ENCODE results near the gene TTLL9. TPM values are rescaled to one million over a fixed set of nuclear protein-coding genes. Genes with fewer than 3 reads are reported as not detected.

The TTLL9 gene
- total and polyA plus RNA-seq, 2 donors (not counting 1 experiment from before 2014, with no cell fraction given): 0.74 to 0.76 TPM

DNA sequence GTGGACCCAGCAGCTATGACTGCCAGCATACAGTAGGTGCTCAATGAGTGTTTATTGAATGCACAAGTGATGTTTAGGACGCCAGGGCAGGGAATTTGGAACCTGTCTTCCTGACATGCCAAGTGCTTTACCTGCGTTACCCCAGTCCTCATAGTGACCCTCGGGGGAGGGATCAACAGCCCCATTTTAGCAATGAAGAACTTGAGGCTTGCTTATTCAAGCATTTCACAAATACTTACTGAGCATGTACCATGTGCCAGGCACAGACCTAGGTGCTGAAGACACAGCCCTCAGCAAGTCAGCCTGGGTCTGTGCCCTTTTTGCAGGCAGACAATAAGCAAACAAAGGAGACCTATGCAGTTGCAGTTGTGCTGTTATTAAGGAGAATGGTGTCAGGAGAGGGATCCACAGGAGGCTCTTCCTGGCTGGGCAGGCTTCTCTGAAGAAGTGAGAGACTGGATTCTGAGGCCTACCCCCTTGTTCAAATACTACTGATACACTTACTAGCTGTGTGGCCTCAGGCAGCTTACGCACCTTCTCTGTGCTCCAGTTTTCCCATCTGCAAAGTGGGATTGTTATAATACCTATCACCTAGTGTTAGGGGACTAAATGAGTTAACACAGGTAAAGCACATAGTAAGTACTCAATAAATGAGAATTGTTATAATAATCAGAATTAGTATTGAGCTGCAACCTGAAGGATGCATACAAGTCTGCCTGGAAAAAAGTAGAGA is 39.8 kb downstream of the TTLL9 start:
- H3K4me1 ChIP-seq (ENCODE audit: control insufficient read depth in 2 of 2, insufficient read depth in 2 of 2, low read length in 2 of 2): no peaks in the 10 kb centered on the region
- DNase-seq (no peak), ATAC-seq (ENCODE audit: low read depth) (no peak)
- H3K9ac ChIP-seq (ENCODE audit: low read length): no peak overlapping the region
- H3K4me3 ChIP-seq (ENCODE audit: control extremely low read depth in 1 of 5, extremely low read depth in 1 of 5, insufficient read depth in 1 of 5, low read depth in 2 of 5, low read length in 4 of 5): no peak overlapping the region
- no peaks in the 10 kb centered on the region for H3K4me1 Mint-ChIP-seq
- intact Hi-C loops (cut with micrococcal nuclease): no loop called here
- H3K27me3 Mint-ChIP-seq: no peaks in the 10 kb centered on the region
- H3K4me3 Mint-ChIP-seq: no peak overlapping the region
- H3K9me3 Mint-ChIP-seq (ENCODE audit: insufficient read depth): no peaks in the 10 kb centered on the region
- no peaks in the 10 kb centered on the region for H4K20me1 ChIP-seq (ENCODE audit: control insufficient read depth, insufficient read depth, low read length, poor library complexity, severe bottlenecking)
- no peaks in the 10 kb centered on the region for H3K9me3 ChIP-seq (ENCODE audit: control extremely low read depth in 1 of 3, control insufficient read depth in 2 of 3, insufficient read depth in 1 of 3, low read length in 2 of 3)
- ChIA-PET POLR2A (no interaction called here), CTCF (interaction anchor here (0.6 kb wide), 1 partner anchor 64 kb away, joined by 3 read pairs; no protein-coding TSS in a partner anchor)
- WGBS (ENCODE audit: insufficient coverage): 92% methylated on average over 3 of the region's 4 CpGs
- no peak overlapping the region for H3K27ac ChIP-seq (ENCODE audit: low read length in 2 of 2)
- H3K79me2 ChIP-seq (ENCODE audit: control insufficient read depth, insufficient read depth, low read length): no peaks in the 10 kb centered on the region
- TF ChIP-seq CTCF (IDR thresholded peaks at IDR 0.05) (no peak), EZH2 (IDR thresholded peaks at IDR 0.05; ENCODE audit: borderline replicate concordance, insufficient read depth, low read depth, low read length, poor library complexity, severe bottlenecking) (no peak)
- H3K4me2 ChIP-seq (replicated peaks; ENCODE audit: low read depth, low read length, poor library complexity, severe bottlenecking): no peak overlapping the region
- H3K36me3 ChIP-seq (replicated peaks in 1 of 2; ENCODE audit: control extremely low read depth in 1 of 2, control insufficient read depth in 1 of 2, extremely low read depth in 1 of 2, insufficient read depth in 2 of 2, low read length in 1 of 2): no peaks in the 10 kb centered on the region
- H3K27me3 ChIP-seq (replicated peaks in 1 of 4; ENCODE audit: control extremely low read depth in 1 of 4, control insufficient read depth in 3 of 4, insufficient read depth in 4 of 4, low read length in 3 of 4): no peaks in the 10 kb centered on the region
- no peak overlapping the region for H2AFZ ChIP-seq (ENCODE audit: insufficient read depth, low read depth, low read length, poor library complexity, severe bottlenecking)
- H3K27ac Mint-ChIP-seq: no peak overlapping the region

- DNase-seq (no peak), ATAC-seq (ENCODE audit: low read depth) (no peak)
- Mint-ChIP-seq H3K4me1 (no peaks in the 10 kb centered on the region), H3K27ac (no peak overlapping the region), H3K9me3 (ENCODE audit: insufficient read depth) (no peaks in the 10 kb centered on the region), H3K4me3 (no peak overlapping the region), H3K27me3 (no peaks in the 10 kb centered on the region)
- intact Hi-C loops (cut with micrococcal nuclease): no loop called here
- Histone ChIP-seq H3K27ac (ENCODE audit: low read length in 2 of 2) (no peak overlapping the region), H3K27me3 (replicated peaks in 1 of 4; ENCODE audit: control extremely low read depth in 1 of 4, control insufficient read depth in 3 of 4, insufficient read depth in 4 of 4, low read length in 3 of 4) (no peaks in the 10 kb centered on the region), H3K9me3 (ENCODE audit: control extremely low read depth in 1 of 3, control insufficient read depth in 2 of 3, insufficient read depth in 1 of 3, low read length in 2 of 3) (no peaks in the 10 kb centered on the region), H3K4me2 (replicated peaks; ENCODE audit: low read depth, low read length, poor library complexity, severe bottlenecking) (no peak overlapping the region), H3K4me1 (ENCODE audit: control insufficient read depth in 2 of 2, insufficient read depth in 2 of 2, low read length in 2 of 2) (no peaks in the 10 kb centered on the region), H3K4me3 (ENCODE audit: control extremely low read depth in 1 of 5, extremely low read depth in 1 of 5, insufficient read depth in 1 of 5, low read depth in 2 of 5, low read length in 4 of 5) (no peak overlapping the region), H3K9ac (ENCODE audit: low read length) (no peak overlapping the region), H3K36me3 (replicated peaks in 1 of 2; ENCODE audit: control extremely low read depth in 1 of 2, control insufficient read depth in 1 of 2, extremely low read depth in 1 of 2, insufficient read depth in 2 of 2, low read length in 1 of 2) (no peaks in the 10 kb centered on the region), H2AFZ (ENCODE audit: insufficient read depth, low read depth, low read length, poor library complexity, severe bottlenecking) (no peak overlapping the region), H3K79me2 (ENCODE audit: control insufficient read depth, insufficient read depth, low read length) (no peaks in the 10 kb centered on the region), H4K20me1 (ENCODE audit: control insufficient read depth, insufficient read depth, low read length, poor library complexity, severe bottlenecking) (no peaks in the 10 kb centered on the region)
- WGBS (ENCODE audit: insufficient coverage): 92% methylated on average over 14 of the region's 15 CpGs
- TF ChIP-seq EZH2 (IDR thresholded peaks at IDR 0.05; ENCODE audit: borderline replicate concordance, insufficient read depth, low read depth, low read length, poor library complexity, severe bottlenecking) (no peak), CTCF (IDR thresholded peaks at IDR 0.05) (no peak)
- ChIA-PET CTCF (interaction anchor here (0.5 kb wide), 1 partner anchor 10 kb away, joined by 6 read pairs; no protein-coding TSS in a partner anchor), POLR2A (no interaction called here)
Measured at GRCh38 chr20:31913431-31914157, 43.2 kb downstream of the TTLL9 start.

Data from B cell (primary cell).